Panc1 (cell line): ENCODE data around the gene SAT2.

ENCODE experiments used
- CTCF ChIP-seq: fragments of 450-650 bp; IDR thresholded peaks from 2 replicates; pipeline ENCODE4 v1.5.1; 2017; ENCODE audit warnings: mild to moderate bottlenecking
- POLR2AphosphoS5 ChIP-seq: IDR thresholded peaks from 2 replicates; pipeline ENCODE4 v1.6.1; 2012; ENCODE audit warnings: mild to moderate bottlenecking, low read depth, low read length, moderate library complexity
- SIN3A ChIP-seq: IDR thresholded peaks from 2 replicates; pipeline ENCODE4 v1.6.1; 2012; ENCODE audit warnings: low read depth, mild to moderate bottlenecking, low read length, moderate library complexity, borderline replicate concordance; ENCODE audit not compliant: insufficient read depth

- TF ChIP-seq CTCF: no peak
- TF ChIP-seq POLR2AphosphoS5: no peak
- no peak for TF ChIP-seq SIN3A
Measured at GRCh38 chr17:7629939-7630571, 2.4 kb upstream of the SAT2 start, which contains the start of gene SHBG.
